Ovary (tissue), 9 donors: ENCODE results near the gene SLC22A23. TPM values are rescaled to one million over a fixed set of nuclear protein-coding genes. Genes with fewer than 3 reads are reported as not detected.

Experiments
- DNase-seq, 5 donors: peaks; one replicate each; pipeline ENCODE4 v3.0.0-alpha.2; 2019 to 2020
- H3K27ac ChIP-seq, 2 donors: fragments of 200-600 bp; one replicate each; pipeline versions ENCODE4 v1.5.1 to v1.8.0; 2019 to 2022
- H3K27me3 ChIP-seq: fragments of 200-600 bp; one replicate; pipeline ENCODE4 v1.8.0; 2022
- H3K36me3 ChIP-seq: fragments of 200-600 bp; sonication (generic); one replicate; pipeline ENCODE4 v1.5.1; 2019
- H3K4me1 ChIP-seq: one replicate; pipeline ENCODE4 v1.8.1; 2013; ENCODE audit warnings: mild to moderate bottlenecking, moderate library complexity; ENCODE audit not compliant: insufficient read depth
- H3K4me3 ChIP-seq: fragments of 200-600 bp; sonication (generic); one replicate; pipeline ENCODE4 v1.5.1; 2017
- H3K9me3 ChIP-seq, 2 donors: fragments of 200-600 bp in 1 of 2; sonication (generic) in 1 of 2; one replicate each; pipeline versions ENCODE4 v1.5.1 to v1.8.1; 2013 to 2019; ENCODE audit warnings: mild to moderate bottlenecking in 1 of 2, moderate library complexity in 1 of 2
- EP300 ChIP-seq: sonication (generic); formaldehyde crosslinking; IDR thresholded peaks from one replicate; pipeline ENCODE4 v1.6.1; 2017; ENCODE audit warnings: antibody characterized with exemption
- POLR2A ChIP-seq: fragments of 450-650 bp; IDR thresholded peaks from one replicate; pipeline ENCODE4 v1.6.1; 2017; ENCODE audit warnings: antibody characterized with exemption, mild to moderate bottlenecking, moderate library complexity
- WGBS, 3 donors: extraction: QIAGEN DNeasy Blood & Tissue Kit in 1 of 3; methylation state at CpG; one replicate each; pipeline versions ENCODE4 v1.1.5 to v1.1.7; 2013 to 2017; 5-methylcytosine and 5-hydroxymethylcytosine counted together
- intact Hi-C, 4 donors: fragments of 100-400 bp; cut with DNase I; formaldehyde crosslinking; loops; one replicate each; pipeline versions ENCODE4 v1.11.0 to v1.15.1; 2022 to 2023
- polyA plus RNA-seq, 2 donors: library from polyadenylated mRNA; stranded (reverse); fragments of 200-250 nt in 1 of 2; fragments of 350-450 nt in 1 of 2; fragmentation: Illumina TruSeq in 1 of 2; extraction: RNeasy Lipid Tissue Mini Kit (QIAGEN cat#74804) in 1 of 2; gene quantifications; one replicate each; pipeline ENCODE4 v1.2.3, GENCODE V29; 2013 to 2014
- total RNA-seq, 7 donors: library from RNA; depleted of rRNA in 2 of 7; stranded (reverse); fragments of >200 nt in 2 of 7; fragmentation: NEBNext Ultra II Directional in 3 of 7; extraction: Animal tissue kit (Norgen Biotek cat#: 25700) in 3 of 7; gene quantifications; one replicate each; pipeline versions ENCODE4 v1.1.0 to v1.2.4, GENCODE V29; 2016 to 2023
- TF ChIP-seq, protein P1 (sequence below), 3 donors: fragments of 450-650 bp in 2 of 3; fragments of 200-600 bp in 1 of 3; IDR thresholded peaks; one replicate each; pipeline versions ENCODE4 v1.5.1 to v1.8.0; 2016 to 2022; ENCODE audit warnings: antibody characterized with exemption in 3 of 3, mild to moderate bottlenecking in 1 of 3
- donor health status: DM: no; HTN: no; CAD: no; lungs with moderate emphysema.
- donor health status: DM: no; HTN: no; CAD: no.
- donor health status: Bipolar disorder and iron deficiency.
- donor health status: DM: yes; HTN: yes; CAD: no.
- donor health status: DM: no; HTN: no; CAD: no.
- donor health status: DM: yes; HTN: yes; CAD: no.

SLC22A23 gene
- total and polyA plus RNA-seq, 9 donors = 2.3 to 31.0 (median 5.2) TPM

DNA sequence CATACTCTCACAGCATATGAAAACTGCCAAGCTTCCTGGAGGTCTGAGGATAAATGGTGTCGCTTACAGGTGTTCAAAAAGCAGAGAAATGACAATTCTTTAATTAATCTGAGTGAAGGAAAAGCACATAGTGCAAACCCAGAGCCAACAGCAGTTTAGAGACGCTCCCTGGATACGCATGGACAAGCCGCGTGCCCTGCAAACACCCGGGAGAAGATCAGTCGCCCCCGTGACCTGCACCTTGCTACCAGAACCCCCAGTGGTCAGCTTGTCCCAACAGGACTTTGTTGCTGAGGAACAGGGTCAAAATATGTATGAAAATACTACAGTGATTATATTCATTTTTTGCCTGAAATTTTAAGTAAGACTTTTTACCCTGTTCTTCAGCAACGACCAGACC, 104.2 kb downstream of the SLC22A23 start:
- H3K36me3 ChIP-seq = no peaks in the 10 kb centered on the region
- H3K9me3 ChIP-seq = no peaks in the 10 kb centered on the region
- H3K4me1 ChIP-seq = peaks cover 8% of the 10 kb centered on the region
- no peak overlapping the region for H3K4me3 ChIP-seq
- no peak overlapping the region for H3K27ac ChIP-seq
- WGBS, 3 donors = 73 to 92% (median 86%) methylated on average over 9 of the region's 9 CpGs
- TF ChIP-seq POLR2A (no peak), EP300 (no peak)
- TF ChIP-seq, protein P1, sequence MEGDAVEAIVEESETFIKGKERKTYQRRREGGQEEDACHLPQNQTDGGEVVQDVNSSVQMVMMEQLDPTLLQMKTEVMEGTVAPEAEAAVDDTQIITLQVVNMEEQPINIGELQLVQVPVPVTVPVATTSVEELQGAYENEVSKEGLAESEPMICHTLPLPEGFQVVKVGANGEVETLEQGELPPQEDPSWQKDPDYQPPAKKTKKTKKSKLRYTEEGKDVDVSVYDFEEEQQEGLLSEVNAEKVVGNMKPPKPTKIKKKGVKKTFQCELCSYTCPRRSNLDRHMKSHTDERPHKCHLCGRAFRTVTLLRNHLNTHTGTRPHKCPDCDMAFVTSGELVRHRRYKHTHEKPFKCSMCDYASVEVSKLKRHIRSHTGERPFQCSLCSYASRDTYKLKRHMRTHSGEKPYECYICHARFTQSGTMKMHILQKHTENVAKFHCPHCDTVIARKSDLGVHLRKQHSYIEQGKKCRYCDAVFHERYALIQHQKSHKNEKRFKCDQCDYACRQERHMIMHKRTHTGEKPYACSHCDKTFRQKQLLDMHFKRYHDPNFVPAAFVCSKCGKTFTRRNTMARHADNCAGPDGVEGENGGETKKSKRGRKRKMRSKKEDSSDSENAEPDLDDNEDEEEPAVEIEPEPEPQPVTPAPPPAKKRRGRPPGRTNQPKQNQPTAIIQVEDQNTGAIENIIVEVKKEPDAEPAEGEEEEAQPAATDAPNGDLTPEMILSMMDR (IDR thresholded peaks at IDR 0.05) = no peak
- no peak for DNase-seq
- intact Hi-C loops = no loop called here
- H3K27me3 ChIP-seq = no peaks in the 10 kb centered on the region

DNA sequence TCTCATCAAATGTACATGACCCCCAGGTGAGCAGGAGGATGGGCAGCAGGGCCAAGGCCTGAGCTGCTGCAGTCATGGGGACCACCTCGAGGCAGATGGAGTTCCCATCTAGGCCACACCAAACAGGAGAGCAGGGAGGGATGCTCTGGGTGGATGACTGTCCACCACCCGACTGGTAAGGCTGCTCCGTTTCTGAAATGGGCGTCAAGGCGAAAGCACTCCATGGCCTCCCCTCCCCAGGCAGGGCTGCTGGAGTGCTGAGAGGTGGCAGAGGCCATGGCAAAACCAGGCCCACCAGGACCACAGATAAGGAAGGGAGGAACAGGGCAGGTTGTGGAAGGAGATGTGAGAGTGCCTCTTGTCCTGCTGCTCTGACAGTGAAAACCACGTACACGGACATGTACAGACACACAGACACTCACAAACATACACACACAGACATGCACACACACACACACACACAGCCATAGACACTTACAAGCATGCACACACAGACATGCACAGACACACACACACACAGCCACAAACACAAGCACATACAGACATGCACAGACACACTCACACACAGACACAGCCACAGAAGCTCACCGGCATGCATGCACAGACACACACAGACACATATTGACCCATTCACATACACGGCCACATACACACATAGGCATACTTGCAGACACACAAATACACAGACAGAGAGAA, 104.9 kb downstream of the SLC22A23 start:
- no peak overlapping the region for H3K4me3 ChIP-seq
- intact Hi-C loops = no loop called here
- H3K27ac ChIP-seq = no peak overlapping the region
- no peaks in the 10 kb centered on the region for H3K27me3 ChIP-seq
- WGBS, 3 donors = 92 to 95% (median 94%) methylated on average over 9 of the region's 9 CpGs
- H3K36me3 ChIP-seq = no peaks in the 10 kb centered on the region
- peaks cover 8% of the 10 kb centered on the region for H3K4me1 ChIP-seq
- no peaks in the 10 kb centered on the region for H3K9me3 ChIP-seq
- TF ChIP-seq POLR2A (no peak), EP300 (no peak)
- TF ChIP-seq, protein P1 (IDR thresholded peaks at IDR 0.05) = no peak
- no peak for DNase-seq

DNA sequence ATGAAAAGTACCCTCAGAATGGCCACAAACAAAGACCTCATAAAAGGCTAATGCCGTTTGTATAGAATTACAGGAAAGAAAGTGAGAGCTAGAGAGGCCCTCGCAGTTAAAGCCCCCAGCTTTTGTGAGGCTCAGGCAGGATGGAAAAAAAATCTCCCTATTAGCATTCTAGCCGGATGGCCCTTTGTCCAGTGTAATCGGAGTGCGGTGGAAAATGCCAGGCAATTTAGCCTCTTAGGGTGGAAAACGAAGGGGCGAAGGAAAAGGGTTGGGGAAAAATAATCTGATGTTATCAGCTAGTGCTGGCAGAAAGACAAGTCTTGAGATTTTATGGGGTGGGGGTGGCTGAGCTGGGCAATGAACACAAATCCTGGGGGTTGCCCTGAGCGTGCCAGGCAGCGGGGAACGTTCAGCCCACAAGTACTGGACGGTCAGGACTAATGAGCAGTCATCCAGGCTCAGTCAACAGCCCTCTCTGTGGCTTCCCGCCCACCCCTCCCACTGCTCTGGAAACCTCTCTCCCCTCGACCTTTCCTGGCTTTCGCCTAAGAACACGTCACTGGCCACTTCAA, 105.7 kb downstream of the SLC22A23 start:
- H3K9me3 ChIP-seq = no peaks in the 10 kb centered on the region
- H3K36me3 ChIP-seq = no peaks in the 10 kb centered on the region
- WGBS, 3 donors = 66 to 82% (median 67%) methylated on average over 15 of the region's 15 CpGs
- H3K4me3 ChIP-seq = no peak overlapping the region
- DNase-seq = no peak
- H3K4me1 ChIP-seq = peaks cover 5% of the 10 kb centered on the region
- no peaks in the 10 kb centered on the region for H3K27me3 ChIP-seq
- intact Hi-C loops = no loop called here
- H3K27ac ChIP-seq = no peak overlapping the region
- TF ChIP-seq, protein P1 (IDR thresholded peaks at IDR 0.05) = no peak
- TF ChIP-seq POLR2A (no peak), EP300 (no peak)

DNA sequence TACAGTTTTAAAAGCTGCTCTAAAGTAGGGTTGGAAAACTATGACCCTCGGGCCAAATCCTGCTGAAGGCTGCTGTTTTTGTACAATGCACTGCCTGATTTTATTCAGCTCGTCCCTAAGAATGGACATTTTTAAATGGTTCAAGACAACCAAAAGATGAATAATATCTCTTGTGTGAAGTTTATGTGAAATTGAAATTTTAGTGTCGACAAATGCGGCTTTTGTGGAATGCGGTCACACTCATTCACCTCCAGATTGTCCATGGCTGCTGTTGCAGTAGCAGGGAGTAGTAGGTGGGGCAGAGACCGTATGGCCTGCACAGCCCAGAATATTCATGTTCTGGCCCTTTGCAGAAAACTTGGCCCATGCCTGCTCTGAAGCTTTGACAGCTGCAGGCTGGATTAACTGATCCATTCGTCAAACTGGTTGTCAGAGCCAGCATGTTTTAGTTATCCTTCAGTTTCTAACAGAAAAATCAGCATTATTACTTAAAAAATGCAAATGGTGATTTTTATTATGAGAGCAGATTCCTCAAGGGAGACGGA, 106.5 kb downstream of the SLC22A23 start:
- intact Hi-C loops = no loop called here
- no peaks in the 10 kb centered on the region for H3K36me3 ChIP-seq
- peaks cover 1% of the 10 kb centered on the region for H3K4me1 ChIP-seq
- no peak for DNase-seq
- H3K27me3 ChIP-seq = no peaks in the 10 kb centered on the region
- TF ChIP-seq, protein P1 (IDR thresholded peaks at IDR 0.05) = no peak
- TF ChIP-seq EP300 (no peak), POLR2A (no peak)
- no peak overlapping the region for H3K27ac ChIP-seq
- no peaks in the 10 kb centered on the region for H3K9me3 ChIP-seq
- no peak overlapping the region for H3K4me3 ChIP-seq
- 67 to 80% (median 68%) methylated on average over 8 of the region's 8 CpGs for WGBS, 3 donors
